Measurements from ENCODE around the gene GPR150.
A peak's percentile ranks its signal among the peaks of the same experiment; 100 is the strongest.

The GPR150 gene

GRCh38 chr5:95649842-95650620, 30.1 kb downstream of the GPR150 start:
- DNase-seq (ENCODE audit: low spot score), result no peak

GRCh38 chr5:95652849-95653248, 33.0 kb downstream of the GPR150 start:
- DNase-seq (ENCODE audit: low spot score), result no peak

GRCh38 chr5:95654196-95654595, 34.3 kb downstream of the GPR150 start:
- DNase-seq (ENCODE audit: low spot score), result no peak

- DNase-seq (ENCODE audit: low spot score), result no peak
Observed at GRCh38 chr5:95655575-95655974, 35.7 kb downstream of the GPR150 start.

GRCh38 chr5:95660060-95660459, 40.2 kb downstream of the GPR150 start:
- no peak for DNase-seq (ENCODE audit: low spot score)

GRCh38 chr5:95662946-95663345, 43.1 kb downstream of the GPR150 start:
- no peak for DNase-seq (ENCODE audit: low spot score)

GRCh38 chr5:95664204-95664786, 44.4 kb downstream of the GPR150 start:
- peak; percentile 17 for DNase-seq (ENCODE audit: low spot score)

- DNase-seq (ENCODE audit: low spot score), result no peak
Observed at GRCh38 chr5:95667061-95667618, 47.3 kb downstream of the GPR150 start.

- DNase-seq (ENCODE audit: low spot score), result no peak
Observed at GRCh38 chr5:95667678-95668077, 47.8 kb downstream of the GPR150 start.

- no peak for DNase-seq (ENCODE audit: low spot score)
Observed at GRCh38 chr5:95668216-95668615, 48.3 kb downstream of the GPR150 start.

GRCh38 chr5:95668728-95669127, 48.8 kb downstream of the GPR150 start:
- no peak for DNase-seq (ENCODE audit: low spot score)

GRCh38 chr5:95669540-95669939, 49.7 kb downstream of the GPR150 start:
- DNase-seq (ENCODE audit: low spot score), result peak; percentile 88

GRCh38 chr5:95669985-95670384, 50.1 kb downstream of the GPR150 start:
- no peak for DNase-seq (ENCODE audit: low spot score)

- DNase-seq (ENCODE audit: low spot score), result no peak
Observed at GRCh38 chr5:95670568-95670967, 50.7 kb downstream of the GPR150 start.

All from AG08396 (cell line).